Vagina (tissue), 2 donors: ENCODE results near the gene LSG1.

Experiments used
- CTCF ChIP-seq, 3 experiments: fragments of 450-650 bp in 2 of 3; fragments of 200-600 bp in 1 of 3; sonication (generic) in 1 of 3; IDR thresholded peaks; one replicate each; pipeline ENCODE4 v1.5.1; 2017 to 2019; ENCODE audit warnings: antibody characterized with exemption in 3 of 3, mild to moderate bottlenecking in 2 of 3, moderate library complexity in 2 of 3
- POLR2A ChIP-seq, 2 donors: fragments of 450-650 bp; IDR thresholded peaks; one replicate each; pipeline ENCODE4 v1.6.1; 2017; ENCODE audit warnings: antibody characterized with exemption in 2 of 2, mild to moderate bottlenecking in 2 of 2, moderate library complexity in 2 of 2

DNA sequence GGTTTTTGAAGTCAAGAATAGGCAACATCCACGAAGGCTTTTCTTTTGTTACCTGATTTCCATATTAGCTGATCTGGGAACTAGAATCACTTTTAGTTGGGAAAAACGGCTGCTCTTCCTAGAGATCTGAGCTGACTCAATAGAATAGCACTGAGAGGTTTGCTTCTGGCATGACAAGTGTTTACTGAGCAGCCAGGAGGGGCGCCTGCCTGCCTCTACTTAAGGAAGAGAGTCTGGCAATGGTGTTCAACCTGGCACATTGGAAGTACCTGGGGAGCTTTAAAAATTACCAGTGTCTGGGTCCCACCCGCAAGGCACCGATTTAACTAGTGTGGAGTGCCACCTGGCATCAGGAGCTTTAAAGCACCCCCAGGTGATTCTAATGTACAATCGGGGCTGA is 48.1 kb upstream of the LSG1 start:
- TF ChIP-seq CTCF (IDR thresholded peaks at IDR 0.05) (no peak), POLR2A (IDR thresholded peaks at IDR 0.05) (no peak)
